Mesenteric fat pad (tissue), 1 donor: ENCODE measurements around the gene FHIP1B. TPM values are rescaled to one million over a fixed set of nuclear protein-coding genes. Genes with fewer than 3 reads are reported as not detected.

Experiments
- DNase-seq: peaks from one replicate; pipeline ENCODE4 v3.0.0-alpha.2; 2020; ENCODE audit warnings: low spot score
- total RNA-seq: library from RNA; stranded (reverse); fragmentation: NEBNext Ultra II Directional; extraction: Animal tissue kit (Norgen Biotek cat#: 25700); gene quantifications from one replicate; pipeline ENCODE4 v1.2.1, GENCODE V29; 2021
- donor health status: DM: yes; HTN: yes; CAD: no.

The FHIP1B gene
- total RNA-seq, 1 donor from 2014 or later, result 23.2 TPM

DNA sequence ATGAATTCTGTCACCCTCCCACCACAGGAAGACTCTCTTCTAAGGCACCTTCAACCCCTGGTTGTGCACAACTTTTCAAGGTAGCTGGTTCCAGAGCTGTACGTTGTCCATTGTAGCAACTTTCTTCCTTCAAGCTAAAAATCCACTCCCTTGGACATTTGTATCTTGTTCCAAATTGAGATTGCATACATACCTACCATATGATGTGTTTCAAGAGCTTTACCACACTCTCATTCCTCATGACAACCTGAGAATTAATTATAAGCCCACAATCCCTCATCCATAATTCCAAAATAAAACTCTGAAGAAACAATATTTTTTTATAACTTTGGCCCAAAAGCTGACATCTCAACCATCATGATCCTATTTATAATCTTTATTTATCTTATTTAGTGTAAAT is 32.4 kb downstream of the FHIP1B start:
- no peak for DNase-seq

DNA sequence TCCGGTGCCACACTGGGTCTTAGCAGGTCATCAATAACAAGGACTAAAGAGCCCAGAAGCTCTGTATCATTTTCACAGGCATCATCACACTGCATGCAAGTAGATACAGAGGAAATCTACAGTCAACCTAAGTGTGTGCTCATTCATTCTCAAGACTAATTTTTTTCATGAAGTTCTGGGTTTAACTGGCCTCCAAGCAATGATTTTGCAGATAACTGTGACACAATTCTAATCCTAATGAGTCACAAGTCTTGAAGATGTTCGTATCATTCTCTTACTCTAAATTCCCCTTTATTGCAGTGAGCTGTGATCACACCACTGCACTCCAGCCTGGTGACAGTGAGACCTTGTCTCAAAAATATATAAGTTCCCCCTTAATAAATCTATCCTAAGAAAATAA is 33.0 kb downstream of the FHIP1B start:
- DNase-seq, result no peak

DNA sequence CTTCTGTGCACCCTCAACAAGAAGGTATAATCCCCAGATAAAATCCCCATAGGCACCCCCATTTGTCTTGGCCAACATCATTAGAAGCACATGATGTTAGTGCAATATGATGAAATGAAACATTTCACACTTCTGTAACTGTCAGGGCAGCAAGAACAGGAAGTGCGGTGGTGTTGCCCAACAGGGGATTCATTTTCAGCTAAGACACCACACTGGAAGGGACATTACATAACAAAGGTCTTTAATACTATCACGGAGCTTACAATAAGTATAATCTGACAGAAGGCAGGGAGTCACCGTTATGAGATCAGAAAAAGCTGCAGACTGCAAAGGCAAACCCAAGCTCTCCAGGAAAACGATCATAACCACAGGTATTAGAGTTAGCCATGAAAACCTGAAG is 33.5 kb downstream of the FHIP1B start:
- no peak for DNase-seq

DNA sequence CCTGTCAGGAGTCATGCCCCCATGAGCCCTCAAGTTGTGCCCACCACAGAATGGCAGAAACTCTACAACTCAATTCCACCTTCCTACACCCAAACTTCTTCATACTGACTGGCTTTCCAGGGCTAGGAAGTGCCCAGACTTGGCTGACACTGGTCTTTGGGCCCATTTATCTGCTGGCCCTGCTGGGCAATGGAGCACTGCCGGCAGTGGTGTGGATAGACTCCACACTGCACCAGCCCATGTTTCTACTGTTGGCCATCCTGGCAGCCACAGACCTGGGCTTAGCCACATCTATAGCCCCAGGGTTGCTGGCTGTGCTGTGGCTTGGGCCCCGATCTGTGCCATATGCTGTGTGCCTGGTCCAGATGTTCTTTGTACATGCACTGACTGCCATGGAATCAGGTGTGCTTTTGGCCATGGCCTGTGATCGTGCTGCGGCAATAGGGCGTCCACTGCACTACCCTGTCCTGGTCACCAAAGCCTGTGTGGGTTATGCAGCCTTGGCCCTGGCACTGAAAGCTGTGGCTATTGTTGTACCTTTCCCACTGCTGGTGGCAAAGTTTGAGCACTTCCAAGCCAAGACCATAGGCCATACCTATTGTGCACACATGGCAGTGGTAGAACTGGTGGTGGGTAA is 35.1 kb downstream of the FHIP1B start, which contains the start of gene OR52W1:
Gene OR52W1, plus strand, starts transcription at position 51 of the 637 bp plus-strand sequence. Its CDS starts 0 bp downstream, at position 51.
- DNase-seq, result no peak

DNA sequence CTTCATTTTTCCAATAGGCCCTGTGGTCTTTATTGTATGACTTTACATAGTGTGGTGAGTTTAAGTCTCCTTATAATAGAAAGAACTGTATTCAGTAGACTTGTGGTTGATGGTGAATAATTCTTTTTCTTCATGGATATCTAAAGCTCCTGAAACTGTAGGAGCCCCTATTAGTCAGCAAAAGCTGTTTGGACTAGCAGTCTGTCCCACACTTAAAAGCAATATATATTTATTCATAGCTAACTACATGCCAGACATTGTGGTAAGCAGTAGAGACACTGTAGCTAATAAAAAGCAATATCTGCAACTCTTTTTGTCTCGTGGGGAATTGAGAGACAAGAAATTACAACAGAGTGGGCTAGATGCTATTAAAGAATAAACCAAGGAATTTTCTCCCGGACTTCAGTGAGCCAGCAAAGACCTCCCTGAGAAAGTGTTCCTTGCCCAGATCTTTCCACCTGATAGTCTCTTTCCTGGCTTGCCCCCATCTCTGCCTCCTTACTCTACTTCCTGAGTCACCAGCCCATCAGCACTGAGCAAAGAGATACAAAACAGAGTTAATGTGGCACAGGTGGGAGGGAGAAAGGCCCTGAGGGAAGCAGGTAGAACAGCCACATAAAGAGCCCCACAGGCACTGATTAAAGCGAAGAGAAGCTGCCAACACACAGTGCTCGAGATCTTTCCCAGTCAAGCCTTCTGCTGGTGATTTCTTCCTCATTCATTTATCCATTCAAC is 36.8 kb downstream of the FHIP1B start:
- DNase-seq, result no peak

DNA sequence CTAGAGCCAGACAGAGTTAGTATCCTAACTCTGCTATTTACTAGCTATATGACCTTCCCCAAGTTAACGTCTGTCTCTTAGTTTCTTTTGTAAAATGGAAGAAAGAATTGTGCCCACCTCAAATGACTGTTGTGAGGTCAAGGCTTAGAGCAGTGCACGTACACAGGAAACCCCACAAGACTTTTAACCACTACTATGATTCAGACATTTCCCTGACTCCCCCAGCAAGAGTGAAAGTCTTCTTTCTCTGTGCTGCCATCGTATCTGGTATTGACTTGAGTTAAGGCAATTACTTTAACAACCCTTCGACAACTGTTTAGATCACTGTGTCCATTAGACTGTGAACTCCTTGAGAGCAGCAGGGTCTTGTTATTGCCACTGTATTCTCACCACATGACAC is 38.0 kb downstream of the FHIP1B start:
- no peak for DNase-seq

DNA sequence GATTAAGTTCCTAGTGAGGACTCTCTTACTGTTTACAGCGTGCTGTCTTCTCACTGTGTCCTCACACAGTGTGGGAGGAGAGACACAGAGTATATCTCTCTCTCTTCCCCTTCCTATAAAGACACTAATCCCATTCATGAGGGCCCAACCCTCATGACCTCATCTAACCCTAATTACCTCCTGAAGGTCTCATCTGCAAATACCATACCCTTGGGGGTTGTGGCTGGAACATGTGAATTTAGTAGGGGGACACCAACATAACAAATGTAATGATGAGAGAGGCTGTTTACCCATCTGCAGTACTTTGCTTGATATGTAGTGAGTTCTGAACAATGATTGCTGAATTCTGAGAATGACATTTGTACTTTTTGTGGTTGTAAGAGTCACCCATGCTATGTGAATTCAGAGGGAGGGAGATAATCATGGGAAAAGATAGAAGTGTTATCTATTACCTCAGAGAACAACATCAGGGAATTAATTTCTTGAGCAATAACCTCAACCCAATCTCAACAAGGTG is 40.3 kb downstream of the FHIP1B start:
- no peak for DNase-seq

DNA sequence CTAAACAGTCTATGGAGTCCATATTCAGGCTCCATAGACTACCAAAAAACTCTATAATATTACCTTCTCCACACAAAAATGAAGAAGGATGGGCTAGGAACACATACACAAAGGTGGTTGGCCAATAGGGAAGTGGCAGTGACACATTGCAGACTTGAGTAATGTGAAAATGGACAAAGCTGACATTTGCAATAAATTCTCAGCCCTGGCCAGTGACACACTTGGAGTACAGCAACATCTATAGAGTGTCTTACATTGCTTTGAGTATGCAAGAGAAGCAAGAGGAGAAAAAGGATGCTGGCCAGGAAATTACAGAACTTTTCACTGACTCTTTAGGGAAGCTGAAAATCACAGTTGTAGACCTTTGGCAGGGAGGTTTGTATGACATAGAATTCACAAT is 42.7 kb downstream of the FHIP1B start:
- no peak for DNase-seq

DNA sequence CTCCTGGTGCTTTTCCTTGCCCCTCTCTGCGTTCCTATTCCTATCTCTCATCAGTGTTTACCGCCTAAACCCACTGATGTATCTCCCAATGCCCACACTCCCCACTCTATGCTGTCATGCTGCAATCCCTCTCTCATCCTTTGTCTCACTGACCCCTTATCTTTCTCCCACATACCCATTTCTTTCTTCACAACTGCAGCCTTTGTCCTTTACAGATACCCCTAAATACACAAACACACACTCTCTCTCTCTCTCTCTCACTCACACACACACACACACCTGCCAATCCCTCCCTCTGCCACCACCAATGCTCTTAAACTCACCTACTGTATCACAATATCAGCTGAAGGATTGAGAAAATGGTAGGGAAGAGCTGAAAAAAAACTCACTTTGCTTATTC is 59.0 kb downstream of the FHIP1B start:
- DNase-seq, result no peak

DNA sequence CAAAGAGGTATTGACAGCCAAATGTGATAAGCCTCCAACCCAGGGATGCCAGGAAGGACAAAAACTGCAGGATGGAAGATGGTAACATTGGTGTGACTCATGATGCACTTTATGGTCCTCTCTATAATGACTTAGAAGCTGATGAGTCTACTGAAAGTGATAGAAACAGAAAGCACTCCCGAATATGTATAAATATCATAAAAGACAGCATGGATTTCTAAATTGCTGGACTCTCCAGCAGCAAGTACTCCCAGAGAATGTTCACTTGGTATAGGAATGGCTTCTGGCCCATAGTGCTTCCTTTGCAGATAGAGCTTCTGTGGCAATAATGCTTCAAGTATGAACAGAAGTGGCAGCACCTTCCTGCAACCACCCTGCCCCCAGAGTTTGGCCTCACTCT is 64.2 kb downstream of the FHIP1B start, which contains the start of gene OR52B2:
Gene OR52B2, minus strand, starts transcription at position 101 of the 400 bp plus-strand sequence. Its CDS starts 0 bp downstream, at position 101.
- DNase-seq, result no peak

Other genes starting within 250 kb of the FHIP1B start
- gene OR52L1, start 247.7 kb downstream of the FHIP1B start, total RNA-seq, result not detected
- gene OR56A4, start 227.7 kb downstream of the FHIP1B start, total RNA-seq, result not detected
- gene OR56A1, start 203.9 kb downstream of the FHIP1B start, total RNA-seq, result 0.03 TPM
- gene OR56B4, start 127.0 kb downstream of the FHIP1B start, total RNA-seq, result not detected
- gene OR52B2, start 64.3 kb downstream of the FHIP1B start, total RNA-seq, result not detected
- gene OR52W1, start 35.4 kb downstream of the FHIP1B start, total RNA-seq, result not detected
- gene C11orf42, start 29.1 kb downstream of the FHIP1B start, total RNA-seq, result not detected
- not detected for gene CNGA4, start 4.5 kb upstream of the FHIP1B start, total RNA-seq
- gene CCKBR, start 25.2 kb upstream of the FHIP1B start, total RNA-seq, result not detected
- 56.0 TPM for gene CAVIN3, start 85.9 kb upstream of the FHIP1B start, total RNA-seq
- gene SMPD1, start 155.8 kb upstream of the FHIP1B start, total RNA-seq, result 34.4 TPM
- 31.3 TPM for gene APBB1, start 184.5 kb upstream of the FHIP1B start, total RNA-seq
- 1.1 TPM for gene HPX, start 206.4 kb upstream of the FHIP1B start, total RNA-seq
- gene TRIM3, start 239.3 kb upstream of the FHIP1B start, total RNA-seq, result 20.5 TPM
- 41.5 TPM for gene ARFIP2, start 246.7 kb upstream of the FHIP1B start, total RNA-seq
- gene TIMM10B, start 246.9 kb upstream of the FHIP1B start, total RNA-seq, result 35.9 TPM